Hepatic stellate cell (primary cell): ENCODE measurements around the gene ALG5.

Source experiments
- DNase-seq: peaks from one replicate; pipeline ENCODE4 v3.0.0; 2011; ENCODE audit warnings: low spot score

ALG5 gene, protein sequence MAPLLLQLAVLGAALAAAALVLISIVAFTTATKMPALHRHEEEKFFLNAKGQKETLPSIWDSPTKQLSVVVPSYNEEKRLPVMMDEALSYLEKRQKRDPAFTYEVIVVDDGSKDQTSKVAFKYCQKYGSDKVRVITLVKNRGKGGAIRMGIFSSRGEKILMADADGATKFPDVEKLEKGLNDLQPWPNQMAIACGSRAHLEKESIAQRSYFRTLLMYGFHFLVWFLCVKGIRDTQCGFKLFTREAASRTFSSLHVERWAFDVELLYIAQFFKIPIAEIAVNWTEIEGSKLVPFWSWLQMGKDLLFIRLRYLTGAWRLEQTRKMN

DNA sequence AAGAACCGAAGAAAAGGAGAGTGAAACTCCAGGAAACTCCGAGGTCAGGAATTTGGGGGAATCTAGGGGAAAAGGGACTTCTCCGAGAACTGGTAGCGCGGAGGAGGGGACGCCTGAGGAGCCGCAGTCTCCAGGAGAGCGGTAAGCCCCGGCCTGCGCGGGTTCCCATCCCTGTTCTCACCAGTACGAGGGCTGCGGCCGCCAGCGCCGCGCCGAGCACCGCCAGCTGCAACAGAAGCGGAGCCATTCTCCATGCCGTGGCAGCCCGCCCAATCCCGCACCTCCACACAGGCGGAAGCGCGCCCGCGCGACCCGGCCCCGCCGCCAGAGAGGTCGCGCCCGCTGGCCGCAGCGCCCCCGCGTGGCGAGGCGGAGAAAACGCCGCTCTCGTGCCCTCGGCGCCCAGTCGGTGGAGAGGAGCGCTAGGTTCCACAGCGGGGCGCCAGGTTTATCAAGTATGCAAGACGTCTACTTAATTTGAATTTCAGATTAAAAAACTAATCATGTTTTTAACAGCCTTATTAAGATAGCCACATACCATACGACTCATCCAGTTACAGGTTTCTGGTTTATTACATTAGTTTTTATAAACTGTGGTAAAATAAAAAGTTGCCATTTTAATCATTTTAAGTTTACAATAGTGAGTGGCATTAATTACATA, at the start of gene ALG5:
ALG5 (minus strand) TSS at position 287 of the 661 bp plus-strand sequence; CDS start at position 247, 40 bp downstream.
- peak; percentile 80 for DNase-seq

DNA sequence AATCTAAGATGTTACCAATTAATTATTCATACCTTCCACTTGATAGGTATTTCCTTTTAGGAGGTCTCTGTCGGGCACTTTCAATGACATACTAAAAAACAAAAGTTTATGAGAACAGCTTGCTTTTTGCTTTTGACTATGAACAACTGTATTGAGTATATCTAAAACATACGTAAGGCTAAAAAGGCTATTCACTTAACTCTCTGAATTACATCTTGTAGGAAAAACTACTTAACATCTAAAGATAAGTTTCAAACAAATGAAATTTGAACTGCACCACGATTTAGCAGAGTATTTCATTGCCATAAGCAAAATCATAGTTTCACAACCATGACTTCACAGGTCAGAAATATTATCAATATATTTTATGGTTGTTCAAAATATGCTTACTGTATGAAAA, 48.7 kb upstream of the ALG5 start:
- DNase-seq, result no peak

DNA sequence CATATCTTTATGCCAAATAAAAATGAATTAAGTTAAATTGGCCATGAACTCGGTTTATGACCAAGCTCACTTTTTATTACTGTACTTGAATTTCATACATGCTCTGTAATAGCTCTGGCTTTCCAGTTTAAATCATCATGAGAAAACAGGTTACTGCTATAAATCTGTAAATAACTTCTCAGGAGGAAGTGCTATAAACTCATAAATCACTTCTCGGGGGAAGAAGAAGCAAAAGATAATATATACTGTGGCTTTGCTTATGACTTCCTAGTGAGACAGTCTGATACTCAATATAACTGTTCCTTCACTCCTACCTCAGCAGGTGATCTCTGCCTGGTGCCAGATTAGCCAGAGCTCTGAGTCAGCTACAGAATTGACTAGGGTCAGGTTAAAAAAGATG, 47.9 kb upstream of the ALG5 start:
- DNase-seq, result no peak

DNA sequence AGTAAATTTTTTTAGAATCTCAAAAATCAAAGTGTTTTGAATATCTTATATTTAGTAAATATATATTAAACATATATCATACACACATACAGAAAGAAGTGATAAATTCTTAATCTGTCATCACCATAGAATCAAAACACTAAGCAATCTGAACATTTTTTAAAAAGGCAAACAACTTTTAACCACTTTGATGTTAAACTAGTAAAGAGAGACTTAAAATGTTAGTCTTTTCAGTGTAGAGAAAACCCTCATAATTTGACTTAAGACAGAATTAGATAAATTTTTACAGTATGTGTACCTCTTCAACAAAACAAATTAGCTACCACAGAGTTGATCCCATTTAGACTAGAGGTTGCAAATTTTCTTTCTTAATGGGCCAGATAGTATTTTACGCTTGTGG, 46.9 kb upstream of the ALG5 start:
- DNase-seq, result no peak

DNA sequence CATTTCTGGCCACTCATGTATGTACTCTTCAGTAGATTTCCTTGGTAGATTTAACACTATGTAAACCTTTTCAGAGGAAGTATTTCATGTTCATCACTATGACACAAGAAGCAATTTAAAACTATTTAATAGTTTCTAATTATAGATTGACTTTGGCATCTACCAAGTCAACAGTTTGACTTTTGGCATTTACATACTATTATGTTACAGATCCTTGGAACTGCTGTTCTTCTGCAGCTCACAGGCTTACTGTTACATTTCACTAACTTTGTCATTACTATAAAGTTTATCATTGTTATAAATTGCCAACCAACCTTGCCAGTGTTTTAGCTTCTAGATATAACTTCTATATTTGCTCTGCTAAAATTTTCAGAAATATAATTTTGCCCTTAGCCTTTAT, 41.6 kb upstream of the ALG5 start:
- DNase-seq, result no peak

DNA sequence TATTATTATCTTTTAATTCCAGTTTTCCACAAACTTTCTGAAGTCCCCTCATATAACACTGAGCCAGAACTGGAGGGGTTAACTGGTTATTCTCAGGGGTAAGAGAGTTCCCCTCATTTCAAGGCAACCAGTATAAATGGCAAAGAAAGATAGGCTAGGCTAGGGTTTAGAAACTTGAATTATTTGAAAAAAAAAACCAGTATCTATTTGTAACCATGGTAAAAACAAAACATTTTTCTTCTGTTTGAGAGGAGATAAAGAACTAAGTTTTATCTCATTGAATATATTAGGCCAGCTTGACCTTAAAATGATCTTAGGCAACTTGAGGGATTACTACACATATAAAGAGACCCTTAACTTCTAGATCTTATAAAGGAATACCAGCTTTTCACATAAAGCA, 40.8 kb upstream of the ALG5 start:
- DNase-seq, result no peak

DNA sequence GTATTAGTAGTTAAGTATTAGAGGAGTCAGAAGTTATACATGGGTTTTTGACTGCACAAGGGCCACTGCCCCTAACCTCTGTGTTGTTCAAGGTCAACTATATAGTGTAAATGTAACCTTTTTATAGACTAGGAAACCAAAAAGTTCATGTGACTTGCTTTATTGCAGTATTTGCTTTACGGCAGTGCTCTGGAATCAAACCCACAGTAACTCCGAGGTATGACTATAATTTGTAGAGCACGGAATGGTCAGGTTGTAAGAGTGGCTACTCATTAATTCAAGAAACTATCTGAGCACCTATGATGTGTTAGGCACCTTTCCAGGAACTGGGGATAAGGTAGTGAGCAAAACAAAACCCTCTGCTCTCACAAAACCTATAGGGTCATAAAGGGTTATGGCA, 38.1 kb upstream of the ALG5 start:
- no peak for DNase-seq

DNA sequence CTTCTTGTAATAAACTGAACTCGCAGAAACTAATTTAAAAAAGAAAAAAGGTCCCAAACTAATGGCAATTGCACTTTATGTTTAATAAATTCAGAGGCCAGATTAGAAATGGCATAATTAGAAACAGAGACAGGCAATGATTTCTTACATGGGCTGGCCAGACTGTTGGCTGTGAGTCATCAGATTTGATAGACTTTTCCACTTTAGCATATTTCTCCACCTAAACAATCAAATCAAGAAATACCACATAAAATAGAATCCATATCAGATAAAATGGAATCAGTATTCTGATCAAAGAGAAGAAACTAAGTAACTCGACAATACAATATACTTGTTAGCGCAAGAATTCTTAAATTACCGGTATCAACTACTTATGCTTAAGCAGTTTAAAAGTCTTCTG, 30.5 kb upstream of the ALG5 start:
- no peak for DNase-seq

DNA sequence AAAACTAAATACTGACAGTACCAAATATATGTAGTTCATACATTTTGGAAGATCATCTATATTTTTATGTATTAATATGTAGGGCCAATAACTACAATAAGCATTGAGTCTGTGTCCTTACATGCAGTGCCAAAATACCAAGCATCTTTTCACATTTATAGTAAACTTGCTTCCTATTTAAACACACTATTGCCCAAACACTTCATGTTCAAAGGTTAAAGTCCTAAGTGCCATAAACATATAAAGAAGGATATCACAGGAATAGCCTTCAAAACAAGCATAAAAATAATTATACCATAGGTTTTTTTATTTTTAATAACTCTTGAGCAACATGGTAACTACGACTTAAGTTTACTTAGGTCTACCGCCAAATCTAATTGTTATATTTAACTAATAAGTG, 28.5 kb upstream of the ALG5 start:
- DNase-seq, result no peak

DNA sequence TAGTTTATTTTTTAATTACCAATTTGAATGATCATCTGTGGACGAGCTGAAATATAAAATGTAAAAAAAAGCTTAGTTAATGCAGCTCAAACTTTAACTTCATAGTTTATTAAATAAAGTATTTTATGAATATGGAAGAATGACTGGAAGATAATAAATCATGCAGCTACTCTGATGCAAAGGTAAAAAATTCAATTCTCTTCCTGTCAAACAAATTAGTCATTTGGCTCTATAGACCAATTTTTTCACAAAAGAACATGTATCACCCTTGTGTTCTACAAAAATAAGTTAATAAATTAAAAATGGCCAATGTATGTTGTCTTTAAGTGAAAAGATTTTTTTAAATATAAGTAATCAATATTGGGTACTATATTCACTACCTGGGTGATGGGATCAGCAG, 27.6 kb upstream of the ALG5 start:
- DNase-seq, result no peak

DNA sequence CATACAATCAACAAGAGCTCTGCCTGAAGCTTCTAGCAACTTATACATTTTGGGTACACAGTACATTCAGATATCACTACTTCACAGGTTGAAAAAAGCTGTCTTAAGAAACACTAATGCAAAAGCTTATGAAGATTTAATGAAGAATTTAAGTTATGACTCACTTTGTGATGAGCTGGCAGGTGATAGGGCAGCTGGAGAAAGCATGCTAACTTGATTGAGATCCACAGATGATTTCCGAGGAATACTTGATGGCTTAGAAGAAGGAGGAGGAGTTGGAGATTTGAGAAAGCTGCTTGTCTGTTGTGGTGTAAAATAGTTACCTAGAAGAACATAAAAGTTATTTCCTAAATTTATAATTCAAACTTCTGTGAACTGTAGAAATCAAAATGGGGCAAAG, 24.7 kb upstream of the ALG5 start:
- no peak for DNase-seq

DNA sequence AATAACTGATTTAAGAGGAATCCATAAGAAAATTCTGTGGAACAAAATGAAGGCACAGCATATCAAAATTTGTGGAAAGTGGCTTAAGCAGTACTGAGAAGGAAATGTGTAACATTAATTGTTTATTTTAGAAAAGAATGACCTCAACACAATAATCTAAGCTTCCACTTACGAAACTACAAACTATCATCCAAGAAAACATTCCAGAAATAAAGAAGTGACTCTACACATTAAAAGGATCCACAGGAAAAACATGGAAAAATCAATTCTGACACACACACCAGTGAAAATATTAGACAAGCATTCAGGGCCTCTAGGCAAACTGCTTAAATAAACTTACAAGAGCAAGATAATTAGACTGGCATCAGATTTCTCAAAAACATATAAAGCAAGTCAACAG, 15.5 kb upstream of the ALG5 start:
- DNase-seq, result no peak

DNA sequence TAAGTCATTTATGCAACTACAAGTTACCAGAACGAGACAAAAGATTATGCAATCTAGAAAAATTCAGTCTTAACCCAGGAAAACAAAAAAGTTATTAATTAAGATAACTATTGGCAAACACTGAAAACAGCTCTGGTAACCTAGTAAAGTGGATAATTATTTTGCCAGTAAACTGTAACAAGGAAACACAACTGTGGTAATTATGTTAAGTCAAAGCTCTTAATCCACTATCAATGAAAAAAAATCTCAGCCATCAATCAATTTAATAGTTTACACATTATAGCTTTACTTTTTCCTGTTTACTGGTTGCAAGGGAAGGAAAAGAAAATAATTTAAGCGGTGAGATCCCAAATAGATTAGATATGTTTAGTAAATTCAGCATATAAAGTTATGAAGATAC, 12.6 kb upstream of the ALG5 start:
- no peak for DNase-seq

DNA sequence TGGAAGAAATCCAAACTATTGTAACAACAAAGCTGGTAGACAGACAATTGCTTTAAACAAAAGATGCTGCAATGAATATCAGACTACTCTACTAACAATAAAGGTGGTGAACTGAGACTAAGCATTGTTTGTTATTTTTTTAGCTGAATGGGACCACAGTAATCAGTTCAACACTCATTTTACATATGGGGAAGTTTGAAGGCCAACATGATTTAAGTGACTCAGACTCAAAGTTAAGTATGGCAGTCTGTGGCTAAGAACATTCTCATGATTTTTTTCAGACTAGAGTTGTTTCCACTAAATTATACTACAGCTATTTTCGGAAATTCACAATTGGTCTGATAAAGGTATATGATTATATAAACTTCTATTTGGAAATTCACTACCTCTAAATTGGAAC, 11.9 kb upstream of the ALG5 start:
- DNase-seq, result no peak

DNA sequence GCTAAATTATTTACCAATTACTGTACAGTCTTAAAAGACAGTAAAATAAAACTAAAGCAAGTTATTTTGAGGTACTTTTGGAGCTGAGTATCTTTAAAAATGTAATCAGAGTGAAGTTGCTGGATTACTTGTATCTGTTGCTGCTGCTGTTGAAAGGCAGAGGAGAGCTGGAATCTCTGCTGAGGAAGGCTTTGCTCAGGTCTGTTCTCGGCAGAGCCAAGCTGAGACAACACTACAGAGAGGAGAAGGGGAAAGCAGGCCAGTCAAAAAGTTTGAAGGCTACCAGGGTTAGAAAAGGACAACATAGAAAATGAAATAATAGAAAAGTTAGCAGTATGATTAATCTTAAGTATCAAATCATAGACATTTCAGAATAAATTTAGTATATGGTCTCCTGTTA, 11.3 kb upstream of the ALG5 start:
- DNase-seq, result no peak

DNA sequence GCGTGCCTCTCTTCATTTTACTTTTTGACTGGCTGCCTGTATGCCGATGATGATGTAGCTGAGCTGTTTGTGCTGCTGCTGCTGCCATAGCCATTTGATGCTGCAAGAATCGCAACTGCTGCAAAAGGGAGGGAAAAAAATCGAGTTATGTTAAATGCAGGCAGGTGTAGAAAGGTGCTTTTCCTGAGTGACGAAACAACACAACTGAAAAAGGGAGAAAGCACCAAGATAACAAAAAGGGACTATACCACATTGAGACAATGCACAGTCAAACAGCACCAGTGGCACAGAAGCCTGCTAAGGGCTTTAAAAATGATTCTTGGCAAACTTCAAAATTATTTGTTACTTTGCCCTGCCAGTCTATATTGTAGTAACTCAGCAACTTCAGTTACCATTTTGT, 10.6 kb upstream of the ALG5 start:
- DNase-seq, result no peak

DNA sequence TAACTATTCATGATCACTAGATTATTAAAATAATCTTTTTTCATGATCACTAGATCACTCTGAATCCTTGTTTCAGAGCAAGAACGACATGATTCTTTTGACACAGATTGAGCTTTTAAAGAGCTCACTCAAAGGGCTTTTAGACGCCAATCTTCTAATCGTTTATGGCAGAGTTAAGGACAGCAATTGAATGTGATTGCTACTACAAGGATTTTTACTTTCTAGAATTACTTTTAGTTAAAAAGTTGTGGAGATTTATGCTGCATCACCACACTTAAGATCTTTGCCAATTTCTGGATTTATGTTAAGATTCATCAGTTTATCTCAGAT, 2.7 kb upstream of the ALG5 start:
- DNase-seq, result no peak

DNA sequence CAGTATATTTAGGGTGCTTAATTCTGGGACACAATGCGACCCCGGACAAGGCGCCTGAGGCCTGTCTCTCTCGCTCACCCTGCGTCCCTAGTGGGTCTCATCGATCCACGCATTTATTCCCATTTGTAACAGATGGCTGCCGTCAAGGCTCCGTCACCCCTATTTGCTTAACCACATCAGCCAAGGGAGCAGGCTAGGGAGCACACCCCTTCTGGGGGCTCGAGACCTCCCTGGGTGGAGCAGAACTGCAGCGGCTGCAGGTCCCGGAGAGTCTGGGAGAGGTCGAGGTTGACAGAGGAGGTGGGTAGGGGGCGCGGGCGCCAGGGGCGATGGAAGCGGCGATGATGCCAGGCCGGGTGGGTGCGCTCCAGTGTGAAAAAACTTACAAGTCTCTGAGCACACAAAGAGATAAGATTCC, 507 bp downstream of the ALG5 start:
- DNase-seq, result no peak

DNA sequence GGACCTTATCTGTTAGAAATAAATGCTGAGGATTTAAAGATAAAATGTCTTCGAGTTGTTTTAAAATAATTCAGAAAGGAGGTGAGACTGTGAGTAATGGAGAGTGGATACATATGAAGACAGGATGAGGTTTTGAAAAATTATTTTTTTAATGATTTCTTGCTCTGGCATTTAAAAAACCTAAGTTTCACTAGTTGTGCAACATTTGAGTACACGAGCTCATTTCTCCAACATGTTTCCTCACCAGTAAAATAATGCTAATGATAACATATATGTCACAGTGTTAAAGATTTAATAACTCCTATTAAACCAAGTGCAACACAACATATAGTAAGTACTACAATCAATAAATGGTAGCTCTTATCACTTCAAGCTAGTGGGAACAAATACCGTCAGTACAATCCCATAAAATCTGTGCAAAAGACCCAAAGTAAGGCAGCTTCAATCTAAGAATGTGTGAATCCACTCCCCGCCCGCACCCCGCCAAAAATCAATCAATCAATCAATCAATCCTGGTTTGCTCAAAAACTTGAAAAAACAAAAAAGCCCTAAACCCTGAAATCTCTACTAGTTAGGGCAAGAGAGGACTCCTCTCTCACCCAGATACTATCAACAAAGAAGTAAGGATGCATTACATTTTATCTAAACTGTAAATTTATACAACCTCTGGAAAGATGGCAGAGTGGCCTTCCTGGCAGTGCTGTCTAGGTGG, 1.3 kb downstream of the ALG5 start:
- DNase-seq, result no peak

DNA sequence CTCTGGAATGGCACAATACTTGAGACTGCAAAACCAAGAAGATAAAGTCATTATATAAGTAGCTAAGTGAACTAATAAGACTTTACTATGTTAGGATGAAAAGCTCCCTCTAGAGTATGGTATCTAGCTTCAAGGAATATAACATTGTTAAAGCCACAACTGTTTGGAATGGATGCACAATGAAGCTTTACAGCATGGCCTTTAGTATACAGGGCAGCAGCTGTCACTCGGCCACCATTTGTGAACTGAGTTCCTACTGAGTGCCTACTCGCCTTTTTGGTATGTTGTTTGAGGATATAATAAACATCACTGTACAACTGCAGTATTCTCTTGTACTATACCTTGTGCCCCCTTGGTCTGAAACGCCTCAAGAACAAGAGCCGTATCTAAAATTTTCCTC, 6.8 kb downstream of the ALG5 start:
- no peak for DNase-seq

DNA sequence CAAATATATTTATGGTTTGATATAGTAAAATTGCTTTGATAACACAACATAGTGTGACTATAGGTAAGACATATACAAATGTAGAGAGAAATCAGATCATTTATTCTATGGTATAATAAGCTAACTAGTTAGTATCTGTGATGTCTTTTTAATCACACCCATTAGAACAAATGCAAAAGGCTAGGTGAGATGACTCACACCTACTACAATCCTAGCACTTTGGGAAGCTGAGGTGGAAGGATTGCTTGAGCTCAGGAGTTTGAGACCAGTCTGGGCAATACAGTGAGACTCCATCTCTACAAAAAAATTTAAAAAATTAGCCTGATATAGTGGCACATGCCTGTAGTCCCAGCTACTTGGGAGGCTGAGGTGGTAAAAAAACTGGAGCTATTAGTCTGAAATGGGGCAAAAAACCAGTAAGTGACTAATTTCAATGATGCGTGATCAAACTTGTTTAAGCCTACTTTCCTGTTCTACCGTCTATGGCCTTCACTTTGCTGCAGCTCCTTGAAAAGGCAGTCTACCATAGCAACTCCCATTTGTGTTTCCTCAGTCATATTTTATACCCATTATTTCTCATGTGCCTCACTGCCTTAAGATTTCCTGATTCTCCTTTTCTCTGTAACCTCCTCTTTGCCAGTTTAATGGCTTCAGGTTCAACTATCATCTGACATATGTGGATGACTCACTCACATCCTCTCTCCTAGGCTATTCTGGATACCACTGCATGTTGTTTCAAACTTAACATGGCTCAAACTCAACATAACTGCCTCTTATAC, 12.5 kb downstream of the ALG5 start:
- no peak for DNase-seq

DNA sequence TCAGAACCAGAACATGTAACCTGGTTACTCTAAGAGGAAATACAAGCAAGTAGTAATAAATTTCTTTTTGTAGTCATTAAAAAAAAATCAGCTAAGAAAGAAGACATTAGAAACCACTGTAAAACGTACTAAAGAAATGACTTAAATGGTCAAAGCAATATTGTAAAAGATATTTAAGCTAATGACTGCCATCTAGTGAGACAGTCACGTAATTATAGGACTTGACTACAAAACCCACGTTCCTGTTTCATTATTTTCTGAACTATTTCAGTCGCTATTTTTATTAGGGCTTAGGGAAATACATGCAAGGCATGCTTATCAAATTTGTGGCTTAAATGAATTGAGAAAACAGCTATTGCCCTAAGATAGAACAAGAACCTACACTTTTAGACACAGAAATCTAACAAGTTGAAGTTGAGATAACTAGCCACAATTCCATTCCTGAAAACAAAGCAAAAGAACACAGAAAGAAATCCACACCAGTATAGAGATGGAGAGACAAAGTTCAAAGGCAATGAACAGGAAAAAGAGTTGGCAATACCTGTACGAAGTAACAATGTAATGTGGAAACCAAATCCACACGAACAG, 17.9 kb downstream of the ALG5 start:
- no peak for DNase-seq
